ENCODE measurements around the gene ADCY7. TPM values are rescaled to one million over a fixed set of nuclear protein-coding genes. Genes with fewer than 3 reads are reported as not detected.

ADCY7 gene
- total RNA-seq, 1 donor from 2014 or later: 24.4 TPM

DNA sequence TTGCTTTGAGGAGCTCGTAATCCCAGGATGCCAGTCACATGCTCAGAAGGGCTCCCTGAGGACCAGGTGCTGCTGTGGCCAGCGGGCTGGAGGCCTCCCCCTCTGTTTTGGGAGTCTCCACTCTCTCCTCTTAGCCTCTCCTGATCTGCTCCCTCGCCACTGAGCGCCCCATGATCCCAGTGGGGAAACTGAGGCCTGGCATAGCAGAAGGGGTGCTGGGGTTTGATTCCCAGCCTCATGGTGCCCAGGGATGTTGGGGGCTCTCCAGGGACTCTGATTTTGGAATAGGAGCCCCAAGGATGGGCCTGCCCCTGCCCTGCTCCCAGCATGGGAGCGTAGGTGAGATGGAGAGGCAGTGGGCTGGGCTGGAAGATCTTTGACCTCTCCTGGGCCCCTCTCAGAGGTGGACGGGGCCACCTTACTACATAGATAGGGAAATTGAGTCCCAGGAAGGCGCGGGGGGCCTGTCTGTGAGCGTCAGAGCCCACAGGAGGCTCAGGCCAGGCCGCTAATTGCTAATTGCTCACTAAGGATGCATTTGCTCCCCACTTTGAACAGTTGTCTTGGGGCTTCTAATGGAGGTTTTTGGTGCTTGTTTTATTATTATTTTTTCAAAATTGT, 525 bp upstream of the ADCY7 start:
- DNase-seq (ENCODE audit: low read depth): no peak

DNA sequence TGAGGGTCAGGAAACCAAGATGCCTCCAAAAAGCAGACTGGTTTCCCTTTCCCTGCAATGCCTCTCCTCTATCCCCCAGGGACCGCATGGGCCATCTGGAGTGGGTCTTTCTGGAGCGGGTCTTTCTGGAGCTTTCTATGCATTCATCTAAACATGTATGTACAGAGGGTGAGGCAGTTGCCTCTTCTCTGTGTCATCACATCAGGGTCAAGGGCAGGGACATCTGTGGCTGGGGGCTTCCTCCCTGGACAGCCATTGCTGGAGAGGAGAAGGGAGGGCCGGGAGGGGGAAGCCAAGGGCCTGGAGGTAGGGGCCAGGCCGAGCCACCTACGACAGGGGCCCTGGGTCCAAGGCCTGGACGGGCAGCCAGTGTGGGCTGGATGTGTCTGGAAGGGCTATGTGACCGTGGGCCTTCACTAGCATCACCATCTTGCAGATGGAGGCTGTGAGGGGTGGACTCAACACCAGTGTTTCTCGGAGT, 840 bp downstream of the ADCY7 start:
- no peak for DNase-seq (ENCODE audit: low read depth)

DNA sequence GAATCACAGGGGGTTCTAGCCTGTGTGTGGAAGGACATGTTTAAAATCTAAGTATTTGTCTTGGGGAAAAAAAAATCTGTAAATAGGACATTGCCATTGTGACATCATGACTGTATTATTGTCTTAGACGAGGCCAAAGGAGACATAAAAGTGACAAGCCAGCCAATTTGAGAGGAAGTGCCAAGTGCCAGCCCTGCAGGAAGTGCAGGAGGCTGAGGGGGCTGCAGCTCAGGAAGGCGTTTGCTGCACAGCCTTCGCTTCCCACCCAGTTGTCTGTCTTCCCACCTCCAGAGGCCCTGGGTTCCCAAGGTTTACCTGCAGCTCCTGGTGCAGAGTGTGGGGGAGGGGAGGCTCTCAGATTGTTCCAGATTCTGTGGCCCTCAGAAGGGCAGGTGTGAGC, 1.3 kb downstream of the ADCY7 start:
- DNase-seq (ENCODE audit: low read depth): no peak

DNA sequence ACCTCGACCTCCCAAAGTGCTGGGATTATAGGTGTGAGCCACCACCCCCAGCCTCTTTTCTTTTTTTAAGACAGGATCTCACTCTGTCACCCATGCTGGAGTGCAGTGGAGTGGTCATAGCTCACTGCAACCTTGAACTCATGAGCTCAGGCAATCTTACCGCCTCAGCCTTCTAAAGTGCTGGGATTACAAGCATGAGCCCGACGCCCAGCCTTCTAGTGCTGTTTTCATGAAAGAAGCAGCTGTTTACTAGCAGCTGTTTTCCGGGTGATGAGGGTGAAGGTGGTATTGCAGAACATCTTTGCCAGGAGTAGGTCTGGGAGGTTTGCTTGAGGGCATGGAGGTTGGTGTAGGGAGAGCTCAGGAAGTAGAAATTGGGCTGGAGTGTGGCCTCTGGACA, 2.0 kb downstream of the ADCY7 start:
- DNase-seq (ENCODE audit: low read depth): no peak

DNA sequence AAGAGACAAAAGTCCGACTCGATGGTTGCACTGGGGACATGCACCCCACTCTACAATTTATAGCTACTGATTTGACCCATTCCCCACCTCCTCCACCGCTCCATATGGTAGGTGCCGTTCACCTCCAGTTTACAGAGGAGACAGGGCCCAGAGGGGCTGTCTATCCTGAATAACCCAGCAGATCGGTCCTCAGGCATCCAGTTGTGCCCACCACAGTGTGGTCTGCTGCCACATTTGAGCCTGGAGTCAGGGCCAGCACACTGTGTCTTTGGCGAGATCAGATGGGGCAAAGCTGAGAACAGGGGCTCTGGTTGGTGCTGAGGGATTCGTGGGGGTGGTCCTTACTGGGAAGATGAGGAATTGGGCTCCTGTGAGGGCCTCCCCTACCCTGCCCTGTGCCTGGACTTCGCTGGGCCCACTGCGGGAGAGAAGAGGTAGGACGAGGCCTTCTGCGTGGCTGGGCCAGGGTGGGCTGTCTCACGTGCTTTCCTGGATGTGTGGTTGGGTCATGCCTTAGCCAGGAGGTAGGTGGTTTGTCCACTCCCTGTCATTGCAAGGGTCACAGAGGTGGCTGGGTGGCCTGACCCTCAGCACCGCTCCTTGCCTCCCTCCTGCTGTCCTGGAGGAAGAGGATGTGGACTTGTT, 2.8 kb downstream of the ADCY7 start:
- DNase-seq (ENCODE audit: low read depth): no peak

DNA sequence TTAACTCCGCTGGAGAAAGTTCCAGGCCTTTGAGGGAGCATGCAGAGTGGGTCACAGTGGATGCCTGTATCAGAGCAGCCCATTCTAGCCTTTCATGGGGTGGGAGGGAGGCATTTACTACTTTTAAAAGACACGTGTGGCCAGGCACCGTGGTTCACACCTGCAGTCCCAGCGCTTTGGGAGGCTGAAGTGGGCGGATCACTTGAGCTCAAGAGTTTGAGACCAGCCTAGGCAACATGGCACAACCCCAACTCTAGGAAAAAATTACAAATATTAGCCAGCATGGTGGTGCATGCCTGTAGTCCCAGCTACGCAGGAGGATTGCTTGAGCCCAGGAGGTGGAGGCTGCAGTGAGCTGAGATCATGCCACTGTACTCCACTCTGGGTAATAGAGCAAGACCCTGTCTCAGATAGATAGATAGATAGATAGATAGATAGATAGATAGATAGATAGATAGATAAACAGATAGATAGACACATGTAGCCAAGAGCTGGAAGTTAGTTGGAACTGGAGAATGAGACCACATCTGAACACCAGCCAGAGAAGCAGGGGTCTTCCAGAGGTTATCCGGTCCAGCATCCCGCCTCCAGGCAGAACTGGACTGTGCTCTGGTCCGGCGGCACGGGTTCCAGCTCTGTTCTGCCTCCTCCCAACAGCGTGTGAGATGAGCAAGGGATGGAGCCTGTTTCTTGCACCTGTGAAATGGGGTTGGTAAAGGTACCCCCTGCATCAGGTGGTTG, 3.6 kb downstream of the ADCY7 start:
- DNase-seq (ENCODE audit: low read depth): no peak

DNA sequence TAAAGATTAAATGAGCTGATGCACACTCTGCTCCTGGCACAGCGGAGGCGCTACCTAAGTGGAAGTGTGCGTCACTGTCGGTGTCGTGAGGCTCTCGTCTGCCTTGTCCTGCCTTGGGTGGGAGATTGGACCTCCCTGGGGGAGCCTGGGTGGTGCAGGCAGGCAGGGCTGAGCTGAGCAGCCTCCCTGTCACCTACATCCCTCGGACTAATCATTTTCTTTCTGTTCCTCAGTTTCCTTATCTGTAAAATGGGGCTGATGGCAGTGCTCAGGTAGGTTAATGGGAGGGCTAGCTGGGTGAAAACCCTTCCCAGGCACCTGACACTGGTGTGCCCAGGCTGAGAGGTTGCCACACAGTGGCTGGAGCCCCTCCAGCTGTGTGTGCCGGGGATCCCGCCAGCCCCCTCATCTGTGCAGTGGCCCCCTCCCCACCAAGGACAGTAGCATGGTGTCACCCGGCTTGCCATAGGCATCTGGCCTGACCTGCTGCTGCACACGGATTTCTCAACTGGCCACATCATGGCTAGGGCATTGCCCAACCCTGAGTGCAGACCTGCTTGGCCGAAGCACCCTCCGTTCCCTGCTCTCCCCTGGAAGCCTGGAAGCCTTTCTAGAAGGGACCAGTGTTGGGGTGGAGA, 4.3 kb downstream of the ADCY7 start:
- no peak for DNase-seq (ENCODE audit: low read depth)

DNA sequence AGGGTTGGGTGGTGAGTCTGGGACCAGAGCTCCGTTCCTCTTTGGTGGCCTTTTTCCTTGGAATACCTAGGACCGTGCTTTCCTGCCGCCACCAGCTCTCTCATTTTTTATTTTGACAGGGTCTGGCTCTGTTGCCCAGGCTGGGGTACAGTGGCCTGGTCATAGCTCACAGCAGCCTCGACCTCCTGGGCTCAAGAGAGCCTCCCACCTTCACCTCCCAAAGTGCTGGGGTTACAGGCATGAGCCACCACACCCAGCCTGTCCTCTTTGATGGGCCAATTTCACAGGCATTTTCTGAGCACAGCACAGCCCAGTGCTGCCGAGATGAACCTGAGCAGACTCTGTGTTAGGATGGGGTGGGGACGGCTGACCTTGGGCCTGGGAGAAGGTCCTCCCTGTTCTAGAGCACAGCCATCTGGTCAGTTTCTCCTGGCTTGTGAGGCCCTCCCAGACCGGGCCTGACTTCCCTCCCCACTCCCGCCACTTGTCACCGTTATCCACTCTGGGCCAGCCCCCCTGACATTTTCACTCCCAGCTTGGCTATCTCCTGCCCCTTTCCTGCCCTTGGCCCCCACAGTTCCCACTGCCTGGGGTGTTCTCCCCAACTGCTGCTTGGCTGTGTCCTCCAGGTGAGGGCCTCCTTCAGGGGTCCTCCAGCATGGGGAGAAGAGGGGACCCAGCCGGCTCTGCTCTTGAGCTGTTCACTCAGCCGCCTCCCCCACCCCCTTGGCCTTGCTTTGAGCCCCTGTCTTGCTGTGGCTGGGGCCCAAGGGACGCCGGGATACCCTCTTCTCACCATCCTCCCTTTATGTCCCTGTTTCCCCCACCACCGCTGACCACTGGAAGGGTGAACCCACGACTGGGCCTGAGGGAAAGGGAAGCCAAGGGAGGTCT, 5.0 kb downstream of the ADCY7 start:
- DNase-seq (ENCODE audit: low read depth): no peak

DNA sequence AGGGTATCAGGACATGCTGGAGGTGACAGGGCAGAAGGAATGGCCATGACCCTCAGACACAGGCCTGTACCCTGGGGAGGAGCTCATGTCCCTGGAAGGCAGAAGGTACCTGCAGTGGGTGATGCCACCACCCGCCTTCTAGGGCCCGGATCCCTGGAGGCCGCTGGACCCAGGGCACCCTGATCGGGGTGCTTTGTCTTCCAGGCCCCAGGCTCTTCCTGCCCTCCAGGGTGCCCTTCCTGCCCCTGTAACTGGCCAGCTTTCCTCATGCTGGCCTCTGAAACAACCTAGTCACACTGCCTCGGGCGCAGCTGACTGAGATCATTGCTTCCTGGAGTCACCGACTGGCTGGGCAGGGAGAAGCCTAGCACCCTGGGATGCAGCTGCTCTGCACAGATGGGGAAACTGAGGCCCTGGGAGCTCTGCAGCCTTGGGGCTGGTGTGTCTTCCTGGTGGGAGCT, 5.8 kb downstream of the ADCY7 start:
- no peak for DNase-seq (ENCODE audit: low read depth)

DNA sequence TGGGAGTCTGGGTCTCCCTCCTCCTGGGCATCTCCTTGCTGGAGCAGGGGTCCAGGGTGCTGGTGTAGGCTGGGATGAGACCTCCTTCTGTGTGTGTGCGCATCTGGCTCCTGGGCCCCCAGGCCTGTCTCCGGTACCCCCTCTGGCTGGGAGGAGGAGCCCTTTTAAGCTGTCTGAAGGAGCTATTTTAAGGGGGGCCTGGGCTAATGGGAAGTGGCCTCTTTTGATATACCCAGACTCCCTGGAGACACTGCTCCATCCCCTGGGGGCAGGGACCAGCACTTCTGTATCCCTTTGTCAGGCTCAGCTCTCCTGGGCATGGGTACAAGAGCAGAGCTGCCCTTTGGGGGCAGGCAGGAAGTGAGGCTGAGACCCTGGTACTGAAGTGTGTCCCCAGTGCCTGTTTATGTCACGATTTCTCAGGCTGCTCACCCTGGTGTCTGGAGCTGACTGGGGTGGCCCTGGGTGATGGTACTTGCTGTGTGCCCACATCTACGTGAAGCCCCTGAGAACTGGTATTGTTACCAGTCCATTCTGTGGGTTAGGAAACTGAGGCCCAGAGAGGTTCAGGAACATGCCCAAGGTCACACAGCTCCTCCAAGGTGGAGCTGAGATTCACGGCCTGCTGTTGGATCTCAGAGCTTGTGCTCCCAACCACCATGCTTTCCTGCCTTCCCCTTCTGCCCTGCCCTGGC, 6.5 kb downstream of the ADCY7 start:
- no peak for DNase-seq (ENCODE audit: low read depth)

DNA sequence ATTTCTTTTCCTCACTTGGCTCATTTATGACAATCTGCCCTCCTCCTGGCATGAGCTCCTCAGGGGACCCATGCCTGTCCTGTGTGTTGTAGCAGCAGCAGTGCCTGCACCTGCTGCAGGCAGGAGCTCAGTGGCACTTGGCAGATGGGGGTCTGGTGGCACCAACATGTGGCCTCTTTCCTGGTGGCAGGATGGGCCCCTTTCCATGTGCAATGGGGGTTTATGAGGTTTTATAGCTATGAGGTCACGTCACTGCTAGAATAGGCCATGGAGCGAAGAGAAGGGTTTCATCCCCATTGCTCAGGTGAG, 7.0 kb downstream of the ADCY7 start:
- DNase-seq (ENCODE audit: low read depth): no peak

DNA sequence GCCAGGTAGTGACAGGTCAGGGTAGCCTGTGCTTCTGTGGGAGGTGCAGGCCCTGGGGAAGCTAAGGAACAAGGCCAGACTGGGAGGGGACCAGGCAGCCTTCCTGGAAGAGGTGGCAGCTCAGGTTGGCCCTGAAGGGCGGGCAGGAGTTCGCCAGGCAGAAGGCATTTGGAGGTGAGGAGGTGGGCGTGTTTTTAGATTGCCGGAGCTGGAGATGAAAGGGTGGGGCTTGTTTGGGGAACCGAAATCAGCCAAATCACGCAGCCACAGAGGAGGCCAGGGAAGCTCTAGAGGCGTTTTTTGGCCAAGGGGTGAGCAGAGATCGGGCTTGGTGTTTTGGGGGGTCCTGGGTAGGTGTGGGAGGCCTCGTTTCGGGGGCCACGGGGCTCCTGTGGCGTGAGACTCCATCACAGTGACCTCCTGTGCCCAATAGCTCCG, 7.6 kb downstream of the ADCY7 start:
- DNase-seq (ENCODE audit: low read depth): no peak

DNA sequence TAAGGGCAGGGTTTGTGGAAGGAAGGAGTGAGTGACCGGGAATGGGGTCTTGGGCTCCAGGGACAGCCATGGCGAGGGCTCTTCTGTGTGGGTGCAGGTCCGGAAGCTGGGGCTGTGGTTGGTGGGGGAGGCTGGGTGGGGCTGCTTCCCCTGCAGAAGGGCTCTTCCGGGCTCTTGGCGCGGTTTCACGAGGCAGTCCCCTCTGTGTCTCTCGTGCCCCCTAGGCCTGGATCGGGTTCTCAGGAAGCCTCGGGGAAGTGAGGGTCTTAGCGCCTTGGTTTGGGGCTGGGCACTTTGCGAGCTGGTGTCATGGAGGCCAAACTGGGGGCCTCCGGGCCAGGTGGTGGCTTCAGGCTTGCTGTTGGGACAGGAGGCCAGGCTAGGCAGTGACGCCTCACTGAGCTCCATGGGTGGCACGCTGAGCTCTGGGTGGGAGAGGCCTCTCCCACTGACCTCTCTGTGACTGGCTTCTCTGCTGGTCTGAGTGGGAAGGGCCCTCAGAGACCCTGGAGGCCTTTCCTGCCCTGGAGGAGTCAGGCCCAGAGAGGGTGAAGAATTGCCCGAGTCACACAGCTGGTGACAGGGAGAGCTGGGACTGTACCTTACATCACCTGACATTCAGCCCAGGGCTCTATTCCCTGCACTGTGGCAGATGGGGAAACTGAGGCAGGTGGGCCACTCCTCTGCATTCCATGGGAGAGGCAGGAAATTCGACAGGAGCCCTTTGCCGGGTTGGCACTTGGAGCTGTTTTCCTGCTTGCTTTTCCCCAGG, 8.2 kb downstream of the ADCY7 start:
- no peak for DNase-seq (ENCODE audit: low read depth)

DNA sequence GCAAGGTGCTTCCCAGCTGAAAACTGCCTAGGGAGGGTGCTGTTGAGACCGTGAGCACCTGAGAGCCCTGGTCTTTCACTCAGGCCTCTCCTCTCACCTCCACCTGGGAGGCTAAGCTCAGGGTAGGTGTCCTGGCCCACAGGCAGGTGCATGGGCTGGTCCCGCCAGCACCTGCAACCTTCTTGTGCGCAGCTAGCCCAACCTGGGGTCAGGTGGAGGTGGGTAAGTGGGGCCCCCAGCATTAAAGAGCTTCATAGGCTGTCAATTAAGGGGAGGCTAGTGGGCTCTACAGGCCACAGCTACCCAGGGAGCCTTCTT, 8.7 kb downstream of the ADCY7 start:
- DNase-seq (ENCODE audit: low read depth): no peak

DNA sequence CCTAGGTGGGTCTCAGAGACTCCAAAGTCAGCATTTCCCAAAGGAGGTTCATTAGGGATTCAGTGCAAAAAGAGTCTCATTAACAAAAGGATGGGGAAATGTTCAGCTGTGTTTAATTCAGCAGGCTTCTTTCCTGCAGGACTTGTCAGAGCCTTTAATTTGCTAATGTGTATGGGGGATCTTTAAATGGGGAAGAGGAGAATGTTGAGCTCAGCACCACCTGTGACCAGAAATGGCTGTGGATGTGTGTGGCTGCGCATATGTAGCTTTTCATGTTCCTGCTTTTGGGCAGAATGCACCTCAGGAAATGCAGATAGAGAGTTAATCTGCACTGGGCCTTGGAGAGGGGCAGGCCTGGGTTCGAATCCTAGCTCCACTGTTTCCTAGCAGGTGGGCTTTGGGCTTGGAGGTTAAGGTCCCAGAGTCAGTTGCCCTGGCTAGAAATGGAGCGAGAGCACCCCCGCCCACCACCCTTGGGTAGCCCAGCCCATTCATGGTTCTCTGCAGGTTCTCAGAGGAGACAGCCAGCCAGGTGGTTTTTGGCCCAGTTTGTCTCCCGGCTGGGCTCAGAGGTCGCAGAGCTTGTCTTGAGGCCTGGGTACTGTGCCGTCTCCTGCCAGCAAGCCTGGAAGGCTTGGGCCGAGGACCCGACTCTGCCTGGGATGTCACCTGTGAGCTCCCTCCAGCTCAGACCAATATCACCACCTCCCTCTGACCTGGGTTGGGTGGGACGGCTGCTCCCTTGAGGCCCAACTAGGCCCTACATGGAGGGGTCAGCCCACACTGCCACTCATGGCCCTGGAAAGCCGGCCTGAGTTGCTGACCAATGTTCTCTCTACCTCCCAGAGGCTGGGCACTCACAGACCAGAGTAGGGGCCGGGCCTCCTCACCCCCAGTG, 9.3 kb downstream of the ADCY7 start:
- DNase-seq (ENCODE audit: low read depth): no peak

DNA sequence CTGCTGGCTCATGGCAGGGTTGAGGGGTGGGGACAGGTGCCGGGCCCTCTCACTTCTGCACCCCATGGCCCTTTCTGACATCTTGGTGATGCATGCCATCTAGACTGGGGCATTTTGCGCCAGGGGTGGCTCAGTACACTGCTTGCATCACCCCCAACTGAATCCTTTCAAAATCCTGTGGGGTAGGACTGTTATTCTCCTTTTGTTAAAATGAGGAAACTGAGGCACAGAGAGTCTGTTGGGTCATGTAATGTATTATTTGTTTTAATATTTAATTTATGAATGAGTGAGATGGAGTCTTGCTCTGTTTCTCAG, 9.9 kb downstream of the ADCY7 start:
- DNase-seq (ENCODE audit: low read depth): no peak

DNA sequence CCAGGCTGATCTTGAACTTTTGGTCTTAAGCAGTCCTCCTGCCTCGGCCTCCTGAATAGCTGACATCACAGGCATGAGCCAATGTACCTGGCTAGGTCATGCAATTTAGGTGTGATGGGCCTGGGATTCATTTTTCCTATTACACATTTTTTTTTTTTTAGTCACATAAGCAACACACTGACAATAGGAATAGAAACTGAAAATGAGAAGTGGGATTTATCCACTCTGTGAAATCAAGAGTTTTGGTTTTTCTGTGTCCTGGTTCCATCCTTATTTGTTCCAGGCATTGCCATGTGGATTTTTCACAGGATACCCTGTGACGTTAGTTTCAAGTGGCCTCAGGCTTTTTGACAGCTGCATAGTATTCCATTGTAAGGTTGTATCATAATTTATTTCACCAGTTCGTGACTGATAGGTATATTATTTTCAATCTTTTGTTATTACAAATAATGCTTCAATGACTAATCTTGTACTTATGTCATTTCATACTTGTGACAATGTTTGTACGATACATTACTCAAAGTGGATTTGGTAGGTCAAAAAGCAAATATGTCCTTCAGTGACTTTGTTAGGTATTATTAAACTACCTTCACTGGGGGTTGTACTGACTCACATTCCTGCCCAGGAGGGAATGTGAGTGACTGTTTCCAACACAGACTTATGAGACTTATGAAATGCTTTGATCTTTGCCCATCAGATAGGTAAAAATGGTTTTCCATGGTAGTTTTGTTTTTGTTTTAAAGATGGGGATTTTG, 10.6 kb downstream of the ADCY7 start:
- no peak for DNase-seq (ENCODE audit: low read depth)

DNA sequence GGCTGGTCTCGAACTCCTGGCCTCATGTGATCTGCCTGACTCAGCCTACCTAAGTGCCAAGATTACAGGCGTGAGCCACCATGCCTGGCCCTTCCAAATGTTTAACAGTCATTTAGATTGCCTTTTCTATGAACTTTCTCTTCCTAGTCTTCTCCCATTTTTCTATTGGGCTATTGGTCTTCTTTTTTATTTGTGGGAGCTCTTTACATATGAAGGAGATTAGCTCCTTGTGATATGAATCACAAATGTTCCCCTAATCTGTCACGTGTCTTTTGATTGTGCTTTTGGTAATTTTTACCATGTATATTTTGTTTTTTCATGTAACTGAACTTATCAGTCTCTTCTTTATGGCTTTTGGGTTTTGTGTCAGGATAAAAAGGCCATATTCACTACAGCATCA, 11.9 kb downstream of the ADCY7 start:
- no peak for DNase-seq (ENCODE audit: low read depth)
